NCI-H1436 treated with DMSO at 0.1 percent for 48 hours (cell line): Measurements from ENCODE around the gene ALDH1L1.
A peak's percentile ranks its signal among the peaks of the same experiment; 100 is the strongest.

Source experiments
- DNase-seq: peaks from one replicate; lab custom pipeline; 2025; lab: John Stamatoyannopoulos, UW

The ALDH1L1 gene

GRCh38 chr3:126180477-126181397 is at the start of gene ALDH1L1:
Gene ALDH1L1 (minus strand): TSS chr3:126180586. CDS start chr3:126160979, 19,607 bp downstream.
- DNase-seq = no peak

- no peak for DNase-seq
Measured at GRCh38 chr3:126226374-126226773, 46.0 kb upstream of the ALDH1L1 start.

- no peak for DNase-seq
Measured at GRCh38 chr3:126216416-126216815, 36.0 kb upstream of the ALDH1L1 start.

- DNase-seq = no peak
Measured at GRCh38 chr3:126213379-126214028, 33.1 kb upstream of the ALDH1L1 start.

GRCh38 chr3:126212620-126213378 is 32.4 kb upstream of the ALDH1L1 start:
- DNase-seq = no peak

GRCh38 chr3:126212250-126212619 is 31.8 kb upstream of the ALDH1L1 start:
- DNase-seq = no peak

- no peak for DNase-seq
Measured at GRCh38 chr3:126211569-126211968, 31.2 kb upstream of the ALDH1L1 start.

GRCh38 chr3:126210606-126211005 is 30.2 kb upstream of the ALDH1L1 start:
- no peak for DNase-seq

GRCh38 chr3:126209741-126210140 is 29.4 kb upstream of the ALDH1L1 start:
- no peak for DNase-seq

- peak; percentile 54 for DNase-seq
Measured at GRCh38 chr3:126208606-126209256, 28.3 kb upstream of the ALDH1L1 start.

GRCh38 chr3:126208182-126208581 is 27.8 kb upstream of the ALDH1L1 start:
- DNase-seq = no peak

GRCh38 chr3:126207166-126207565 is 26.8 kb upstream of the ALDH1L1 start:
- no peak for DNase-seq

GRCh38 chr3:126205717-126206655 is 25.6 kb upstream of the ALDH1L1 start:
- no peak for DNase-seq

GRCh38 chr3:126202680-126203079 is 22.3 kb upstream of the ALDH1L1 start:
- DNase-seq = no peak

- no peak for DNase-seq
Measured at GRCh38 chr3:126202276-126202675, 21.9 kb upstream of the ALDH1L1 start.

- DNase-seq = no peak
Measured at GRCh38 chr3:126201168-126201567, 20.8 kb upstream of the ALDH1L1 start.

GRCh38 chr3:126200534-126200933 is 20.1 kb upstream of the ALDH1L1 start:
- no peak for DNase-seq

GRCh38 chr3:126199256-126199655 is 18.9 kb upstream of the ALDH1L1 start:
- no peak for DNase-seq

- DNase-seq = no peak
Measured at GRCh38 chr3:126197854-126198584, 17.6 kb upstream of the ALDH1L1 start.

GRCh38 chr3:126197343-126197742 is 17.0 kb upstream of the ALDH1L1 start:
- no peak for DNase-seq
